SK-N-SH treated with all-trans-retinoic acid at 6 μM for 48 hours (cell line): ENCODE data around the gene APBA2.

Source experiments
- ARNTL ChIP-seq: fragments of 450-650 bp; formaldehyde crosslinking; IDR thresholded peaks from 2 replicates; pipeline ENCODE4 v1.5.0; 2020; ENCODE audit warnings: low read depth, mild to moderate bottlenecking, moderate library complexity, borderline replicate concordance
- CSDC2 ChIP-seq: fragments of 250-450 bp; sonication (Bioruptor Pico); IDR thresholded peaks from 2 replicates; pipeline ENCODE4 v1.5.0; 2020; ENCODE audit warnings: mild to moderate bottlenecking, moderate library complexity
- ESRRG ChIP-seq: fragments of 250-450 bp; sonication (Bioruptor Pico); IDR thresholded peaks from 2 replicates; pipeline ENCODE4 v1.6.1; 2021; ENCODE audit warnings: mild to moderate bottlenecking
- PATZ1 ChIP-seq: fragments of 250-450 bp; sonication (Bioruptor Pico); IDR thresholded peaks from 2 replicates; pipeline ENCODE4 v1.8.0; 2020; ENCODE audit warnings: mild to moderate bottlenecking, moderate library complexity, borderline replicate concordance
- SNAI2 ChIP-seq: fragments of 250-450 bp; sonication (Bioruptor Pico); IDR thresholded peaks from 2 replicates; pipeline ENCODE4 v1.5.0; 2020; ENCODE audit warnings: mild to moderate bottlenecking, moderate library complexity
- ZFP30 ChIP-seq: fragments of 450-650 bp; formaldehyde crosslinking; IDR thresholded peaks from 2 replicates; pipeline ENCODE4 v1.5.0; 2022; ENCODE audit warnings: mild to moderate bottlenecking, moderate library complexity
- ZNF70 ChIP-seq: fragments of 450-650 bp; formaldehyde crosslinking; IDR thresholded peaks from 2 replicates; pipeline ENCODE4 v1.5.0; 2020; ENCODE audit warnings: mild to moderate bottlenecking, moderate library complexity

GRCh38 chr15:29059871-29060640 lies 174.3 kb downstream of the APBA2 start:
- TF ChIP-seq ZFP30 (CRISPR knock-in tag) (no peak), SNAI2 (CRISPR knock-in tag) (no peak), CSDC2 (no peak), ESRRG (CRISPR knock-in tag) (no peak), PATZ1 (CRISPR knock-in tag) (no peak), ZNF70 (CRISPR knock-in tag) (no peak), ARNTL (CRISPR knock-in tag) (no peak)
